Epithelial cell of esophagus (primary cell): ENCODE data around the gene CMTR1.

Experiments used
- DNase-seq: peaks from one replicate; pipeline ENCODE4 v3.0.0; 2010; ENCODE audit warnings: low read depth
- H3K4me3 ChIP-seq: 2 replicates; pipeline ENCODE4 v1.5.1; 2011; ENCODE audit warnings: mild to moderate bottlenecking, low read length, control low read depth
- TF ChIP-seq, protein P1 (sequence below): IDR thresholded peaks from 2 replicates; pipeline ENCODE4 v1.5.1; 2011; ENCODE audit warnings: low read depth, mild to moderate bottlenecking, low read length, control low read depth, inconsistent platforms; ENCODE audit not compliant: insufficient read depth; ENCODE audit errors: missing control alignments

CMTR1 gene

DNA sequence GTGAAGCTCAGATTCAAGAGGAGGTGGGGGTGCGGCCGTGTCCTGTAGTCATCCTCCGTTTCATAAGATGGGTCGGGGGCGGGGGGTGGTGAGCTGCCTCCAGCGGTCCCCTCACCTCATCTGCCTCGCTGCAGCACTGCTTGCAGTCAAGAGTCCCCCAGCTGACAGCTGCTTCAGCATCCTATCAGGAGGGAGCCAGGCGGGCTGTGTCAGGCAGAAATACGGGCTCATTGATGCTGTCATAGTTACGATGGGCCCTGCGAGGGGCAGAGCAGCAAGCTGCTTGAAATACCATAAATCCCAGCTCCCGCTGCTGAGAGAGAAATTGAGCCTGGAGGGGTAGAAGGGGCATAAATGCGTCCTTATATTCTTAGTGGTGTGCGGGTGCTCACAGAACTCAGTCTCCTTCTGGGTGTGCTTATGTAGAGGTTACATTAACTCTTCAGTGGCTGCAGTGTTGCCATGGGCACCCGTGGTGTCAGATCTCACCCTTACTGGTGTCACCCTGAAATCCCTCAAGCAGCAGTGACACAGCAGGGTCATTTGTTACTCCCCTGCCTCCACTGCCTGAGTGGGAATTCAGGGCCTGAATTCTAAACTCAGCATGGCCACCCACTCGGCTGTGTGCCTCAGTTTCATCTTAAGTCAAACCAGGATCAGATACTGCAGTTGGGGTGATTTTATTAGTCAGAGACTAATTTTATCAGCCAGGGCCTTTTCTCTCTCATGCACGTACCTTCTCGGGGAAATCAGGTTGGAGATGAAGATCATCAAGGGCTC, 44.8 kb downstream of the CMTR1 start:
- DNase-seq = no peak
- TF ChIP-seq, protein P1, sequence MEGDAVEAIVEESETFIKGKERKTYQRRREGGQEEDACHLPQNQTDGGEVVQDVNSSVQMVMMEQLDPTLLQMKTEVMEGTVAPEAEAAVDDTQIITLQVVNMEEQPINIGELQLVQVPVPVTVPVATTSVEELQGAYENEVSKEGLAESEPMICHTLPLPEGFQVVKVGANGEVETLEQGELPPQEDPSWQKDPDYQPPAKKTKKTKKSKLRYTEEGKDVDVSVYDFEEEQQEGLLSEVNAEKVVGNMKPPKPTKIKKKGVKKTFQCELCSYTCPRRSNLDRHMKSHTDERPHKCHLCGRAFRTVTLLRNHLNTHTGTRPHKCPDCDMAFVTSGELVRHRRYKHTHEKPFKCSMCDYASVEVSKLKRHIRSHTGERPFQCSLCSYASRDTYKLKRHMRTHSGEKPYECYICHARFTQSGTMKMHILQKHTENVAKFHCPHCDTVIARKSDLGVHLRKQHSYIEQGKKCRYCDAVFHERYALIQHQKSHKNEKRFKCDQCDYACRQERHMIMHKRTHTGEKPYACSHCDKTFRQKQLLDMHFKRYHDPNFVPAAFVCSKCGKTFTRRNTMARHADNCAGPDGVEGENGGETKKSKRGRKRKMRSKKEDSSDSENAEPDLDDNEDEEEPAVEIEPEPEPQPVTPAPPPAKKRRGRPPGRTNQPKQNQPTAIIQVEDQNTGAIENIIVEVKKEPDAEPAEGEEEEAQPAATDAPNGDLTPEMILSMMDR = no peak
- H3K4me3 ChIP-seq = no peak overlapping the region

DNA sequence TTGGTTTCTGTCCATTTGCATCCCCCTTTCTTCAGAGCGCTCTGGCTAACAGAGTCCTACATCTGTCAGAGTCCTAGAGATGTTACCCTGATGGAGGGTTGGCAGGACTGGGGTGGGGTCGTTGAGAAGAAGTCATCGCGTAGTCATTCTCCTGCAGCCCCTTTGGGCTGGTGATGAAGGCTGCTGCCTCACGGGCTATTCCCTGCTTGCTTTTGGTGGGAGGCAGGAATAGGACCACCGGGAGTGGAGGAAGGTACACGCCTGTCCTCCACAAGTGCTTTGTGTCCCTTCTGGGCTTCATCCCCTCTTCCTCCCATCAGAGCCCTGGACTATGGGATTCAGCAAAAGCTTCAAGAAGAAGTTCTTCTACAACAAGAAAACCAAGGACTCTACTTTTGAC, 45.8 kb downstream of the CMTR1 start:
- TF ChIP-seq, protein P1 = no peak
- no peak overlapping the region for H3K4me3 ChIP-seq
- no peak for DNase-seq

DNA sequence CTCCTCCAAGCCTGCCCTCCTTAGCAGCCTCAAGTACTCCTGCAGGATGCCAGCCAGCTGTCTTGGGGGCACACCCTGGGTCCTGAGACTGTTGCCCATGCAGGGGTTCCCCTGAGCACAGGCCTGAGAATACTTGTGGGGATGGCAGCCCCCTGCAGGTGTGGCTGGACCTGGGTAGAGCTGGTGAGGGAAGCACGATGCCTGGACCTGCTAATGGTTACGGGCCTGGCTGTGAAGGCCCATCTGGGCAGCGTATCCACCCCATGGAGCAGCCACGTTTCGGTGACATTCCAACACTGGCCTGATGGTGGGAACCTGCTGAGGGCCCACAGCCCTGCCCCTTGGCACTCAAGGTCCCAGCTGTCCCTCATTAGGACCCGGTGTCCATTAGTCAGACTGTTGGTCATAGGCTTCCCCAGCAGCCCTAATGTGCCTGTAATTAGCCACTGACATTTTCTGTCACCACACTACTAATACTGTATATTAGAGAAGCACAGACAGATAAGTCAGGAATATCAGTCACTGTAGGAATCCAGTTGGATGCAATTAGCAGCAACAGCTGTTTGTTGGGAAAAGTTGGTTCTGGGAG, 46.3 kb downstream of the CMTR1 start:
- TF ChIP-seq, protein P1 = no peak
- DNase-seq = no peak
- no peak overlapping the region for H3K4me3 ChIP-seq

GRCh38 chr6:37480118-37480736, 47.2 kb downstream of the CMTR1 start:
- TF ChIP-seq, protein P1 = no peak
- H3K4me3 ChIP-seq = no peak overlapping the region
- DNase-seq = peak; percentile 64

DNA sequence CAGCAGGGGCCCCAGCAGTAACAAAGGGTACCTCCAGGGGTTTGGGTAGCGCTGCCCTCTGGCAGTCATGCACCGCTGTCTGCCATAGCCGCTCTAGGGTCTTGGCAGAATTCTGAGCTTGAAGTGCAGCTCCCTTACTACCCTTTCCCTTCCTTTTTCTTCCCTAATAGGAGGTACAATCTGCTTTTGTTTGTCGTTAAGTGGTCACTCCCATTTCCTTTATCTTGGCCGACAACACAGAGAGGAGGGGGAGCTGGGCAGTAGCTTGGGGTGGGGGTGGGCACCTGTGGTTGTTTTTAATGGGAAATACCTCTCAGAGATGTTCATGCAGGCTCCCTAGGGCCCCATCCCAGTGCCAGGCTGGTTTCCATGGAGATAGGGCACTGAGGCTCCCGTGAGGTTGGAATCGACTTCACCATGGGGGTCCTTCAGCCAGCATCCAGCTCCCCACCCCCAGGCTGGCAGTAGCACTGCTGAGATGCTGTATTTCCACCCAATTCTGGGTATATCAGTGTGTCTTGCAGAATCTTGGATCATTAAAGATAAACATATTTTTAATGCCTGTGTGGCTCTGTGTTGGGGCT, 48.0 kb downstream of the CMTR1 start:
- TF ChIP-seq, protein P1 = no peak
- no peak for DNase-seq

GRCh38 chr6:37481711-37482605, 48.9 kb downstream of the CMTR1 start:
- no peak for DNase-seq
- H3K4me3 ChIP-seq = no peak overlapping the region
- TF ChIP-seq, protein P1 = no peak

More for the DNA sequence above, 48.0 kb downstream of the CMTR1 start:
- no peak overlapping the region for H3K4me3 ChIP-seq
